Tibial nerve (tissue), 4 donors: ENCODE measurements around the gene STK33. TPM values are rescaled to one million over a fixed set of nuclear protein-coding genes. Genes with fewer than 3 reads are reported as not detected.

Source experiments
- DNase-seq, 2 donors: peaks; one replicate each; pipeline ENCODE4 v3.0.0-alpha.2; 2019; ENCODE audit warnings: low spot score in 2 of 2
- H3K27ac ChIP-seq, 4 donors: fragments of 200-600 bp; sonication (generic) in 3 of 4; one replicate each; pipeline ENCODE4 v1.5.1; 2017 to 2019; ENCODE audit warnings: mild to moderate bottlenecking in 1 of 4
- H3K27me3 ChIP-seq, 2 donors: fragments of 200-600 bp; sonication (generic) in 1 of 2; one replicate each; pipeline versions ENCODE4 v1.5.1 to v1.6.0; 2017 to 2019
- H3K36me3 ChIP-seq, 3 donors: fragments of 200-600 bp; sonication (generic); one replicate each; pipeline ENCODE4 v1.5.1; 2018 to 2019
- H3K4me1 ChIP-seq, 4 donors: fragments of 200-600 bp; sonication (generic) in 3 of 4; one replicate each; pipeline ENCODE4 v1.5.1; 2017 to 2019
- H3K4me3 ChIP-seq, 4 donors: fragments of 200-600 bp; sonication (generic) in 3 of 4; one replicate each; pipeline ENCODE4 v1.5.1; 2017 to 2019; ENCODE audit warnings: mild to moderate bottlenecking in 1 of 4, moderate library complexity in 1 of 4
- H3K9me3 ChIP-seq, 4 donors: fragments of 200-600 bp; sonication (generic) in 3 of 4; one replicate each; pipeline ENCODE4 v1.5.1; 2017 to 2019
- EP300 ChIP-seq, 2 donors: sonication (generic); formaldehyde crosslinking; IDR thresholded peaks; one replicate each; pipeline ENCODE4 v1.6.1; 2017; ENCODE audit warnings: antibody characterized with exemption in 2 of 2, mild to moderate bottlenecking in 1 of 2
- POLR2A ChIP-seq, 2 donors: fragments of 450-650 bp; IDR thresholded peaks; one replicate each; pipeline ENCODE4 v1.6.1; 2017; ENCODE audit warnings: antibody characterized with exemption in 2 of 2, mild to moderate bottlenecking in 2 of 2, moderate library complexity in 2 of 2
- WGBS, 2 donors: methylation state at CpG; one replicate each; pipeline ENCODE4 v1.1.5; 2018; 5-methylcytosine and 5-hydroxymethylcytosine counted together
- total RNA-seq, 4 donors: library from RNA; depleted of rRNA; stranded (reverse); fragments of >200 nt; gene quantifications; one replicate each; pipeline ENCODE4 v1.1.0, GENCODE V29; 2016
- TF ChIP-seq, protein P1 (sequence below), 5 experiments: fragments of 200-600 bp in 3 of 5; fragments of 450-650 bp in 2 of 5; sonication (generic) in 3 of 5; IDR thresholded peaks; one replicate each; pipeline ENCODE4 v1.5.1; 2016 to 2019; ENCODE audit warnings: antibody characterized with exemption in 5 of 5, mild to moderate bottlenecking in 3 of 5, moderate library complexity in 2 of 5

Gene STK33
- total RNA-seq, 4 donors from 2014 or later: 3.6 to 6.8 (median 5.0) TPM

DNA sequence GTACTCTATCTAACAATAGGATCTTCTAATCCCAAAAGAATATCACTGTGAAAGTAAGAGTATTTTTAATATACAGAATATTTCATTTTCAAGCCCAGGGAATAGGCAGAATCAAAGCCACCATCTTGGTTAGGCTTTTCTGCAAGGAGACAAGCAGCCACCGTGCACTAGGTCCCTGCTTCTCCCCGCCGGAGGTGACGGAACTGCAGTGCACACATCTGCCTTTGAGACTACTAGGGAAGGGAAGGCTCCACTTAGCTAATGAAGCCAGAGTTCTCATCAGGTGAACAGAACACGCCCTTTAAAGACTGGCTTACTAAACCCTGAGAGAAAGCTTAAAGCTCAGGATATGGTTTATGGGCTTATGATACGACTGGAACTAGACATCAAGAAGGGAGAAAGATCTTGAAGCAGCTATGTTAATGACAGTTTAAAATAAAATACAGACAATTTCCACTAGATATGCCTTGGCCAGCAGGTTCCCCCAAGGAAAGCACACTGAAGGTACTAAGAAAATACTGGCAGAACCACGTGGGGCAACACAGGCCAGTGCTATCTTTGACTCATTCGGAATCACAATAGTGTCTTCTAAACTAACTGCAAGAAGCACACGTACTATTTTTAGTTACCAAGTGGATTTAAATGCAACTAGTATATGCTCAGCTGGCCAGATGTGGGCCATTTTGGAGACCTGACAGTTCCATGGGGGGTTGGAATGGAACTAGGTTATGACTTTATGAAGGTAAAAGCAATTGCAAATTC is 203.0 kb downstream of the STK33 start:
- Histone ChIP-seq H3K4me3 (no peak overlapping the region), H3K27me3 (no peaks in the 10 kb centered on the region), H3K27ac (no peak overlapping the region), H3K9me3 (no peaks in the 10 kb centered on the region), H3K4me1 (peaks cover 0 to 20% (median 3%) of the 10 kb centered on the region in 4 donors), H3K36me3 (no peaks in the 10 kb centered on the region)
- no peak for DNase-seq
- WGBS, 2 donors: 95 to 96% methylated on average over 9 of the region's 9 CpGs
- TF ChIP-seq EP300 (IDR thresholded peaks at IDR 0.05) (no peak), POLR2A (IDR thresholded peaks at IDR 0.05) (no peak)
- TF ChIP-seq, protein P1, sequence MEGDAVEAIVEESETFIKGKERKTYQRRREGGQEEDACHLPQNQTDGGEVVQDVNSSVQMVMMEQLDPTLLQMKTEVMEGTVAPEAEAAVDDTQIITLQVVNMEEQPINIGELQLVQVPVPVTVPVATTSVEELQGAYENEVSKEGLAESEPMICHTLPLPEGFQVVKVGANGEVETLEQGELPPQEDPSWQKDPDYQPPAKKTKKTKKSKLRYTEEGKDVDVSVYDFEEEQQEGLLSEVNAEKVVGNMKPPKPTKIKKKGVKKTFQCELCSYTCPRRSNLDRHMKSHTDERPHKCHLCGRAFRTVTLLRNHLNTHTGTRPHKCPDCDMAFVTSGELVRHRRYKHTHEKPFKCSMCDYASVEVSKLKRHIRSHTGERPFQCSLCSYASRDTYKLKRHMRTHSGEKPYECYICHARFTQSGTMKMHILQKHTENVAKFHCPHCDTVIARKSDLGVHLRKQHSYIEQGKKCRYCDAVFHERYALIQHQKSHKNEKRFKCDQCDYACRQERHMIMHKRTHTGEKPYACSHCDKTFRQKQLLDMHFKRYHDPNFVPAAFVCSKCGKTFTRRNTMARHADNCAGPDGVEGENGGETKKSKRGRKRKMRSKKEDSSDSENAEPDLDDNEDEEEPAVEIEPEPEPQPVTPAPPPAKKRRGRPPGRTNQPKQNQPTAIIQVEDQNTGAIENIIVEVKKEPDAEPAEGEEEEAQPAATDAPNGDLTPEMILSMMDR (IDR thresholded peaks at IDR 0.05): no peak

DNA sequence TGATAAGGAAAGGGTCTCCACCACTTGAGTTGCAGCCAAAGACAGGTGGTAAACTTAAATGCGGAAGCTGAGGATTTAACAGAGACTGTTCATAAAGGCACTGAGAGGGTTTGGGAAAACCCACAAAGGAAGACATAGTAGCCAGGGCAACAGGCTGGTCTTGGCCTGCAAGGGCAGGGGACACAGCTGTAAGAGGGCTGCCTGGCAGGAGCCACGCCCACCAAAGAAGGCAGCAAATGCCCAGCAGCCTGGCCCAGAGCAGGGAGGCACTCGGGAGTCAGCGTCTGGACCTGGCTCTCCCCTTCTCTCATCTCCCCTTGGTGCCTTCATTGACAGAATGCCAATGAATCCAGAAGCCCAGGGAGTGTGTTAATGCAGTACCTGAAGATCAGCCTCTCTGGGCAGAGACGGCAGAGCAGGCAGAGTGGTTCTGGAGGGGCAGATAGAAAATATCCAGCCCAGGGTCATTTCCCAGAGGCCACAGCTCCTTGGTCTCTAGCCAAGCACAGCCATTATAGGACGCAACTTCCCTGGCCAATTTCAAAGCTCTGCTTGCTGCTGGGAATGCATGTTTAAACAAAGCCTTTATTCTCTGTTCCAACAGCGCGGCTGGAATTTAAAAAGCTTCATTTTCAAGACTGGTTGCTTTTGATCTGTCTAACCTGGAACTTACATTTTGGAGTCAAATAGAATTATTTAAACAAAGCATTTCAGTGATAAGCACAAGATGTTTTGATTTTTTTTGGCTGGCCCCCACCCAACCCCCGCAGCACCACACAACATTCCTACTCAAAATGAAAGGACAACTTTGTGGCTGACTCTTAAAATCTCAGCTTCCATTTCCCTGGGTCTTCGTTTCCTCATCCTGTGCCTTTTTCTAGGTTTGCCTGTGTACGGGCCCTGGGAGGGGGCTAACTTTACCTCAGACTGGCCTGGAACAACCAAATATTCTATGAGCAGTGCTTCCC is 204.7 kb downstream of the STK33 start:
- Histone ChIP-seq H3K36me3 (no peaks in the 10 kb centered on the region), H3K4me3 (peak overlapping the region in 1 of 4 donors; percentile 21), H3K9me3 (no peaks in the 10 kb centered on the region), H3K27me3 (no peaks in the 10 kb centered on the region), H3K27ac (peak overlapping the region in 3 of 4 donors; percentile 61 to 66 (median 63)), H3K4me1 (peaks cover 0 to 20% (median 3%) of the 10 kb centered on the region in 4 donors)
- TF ChIP-seq EP300 (IDR thresholded peaks at IDR 0.05): no peak
- TF ChIP-seq POLR2A (IDR thresholded peaks at IDR 0.05): no peak
- TF ChIP-seq, protein P1 (IDR thresholded peaks at IDR 0.05): no peak
- 18 to 19% methylated on average over 11 of the region's 11 CpGs for WGBS, 2 donors
- DNase-seq: no peak

DNA sequence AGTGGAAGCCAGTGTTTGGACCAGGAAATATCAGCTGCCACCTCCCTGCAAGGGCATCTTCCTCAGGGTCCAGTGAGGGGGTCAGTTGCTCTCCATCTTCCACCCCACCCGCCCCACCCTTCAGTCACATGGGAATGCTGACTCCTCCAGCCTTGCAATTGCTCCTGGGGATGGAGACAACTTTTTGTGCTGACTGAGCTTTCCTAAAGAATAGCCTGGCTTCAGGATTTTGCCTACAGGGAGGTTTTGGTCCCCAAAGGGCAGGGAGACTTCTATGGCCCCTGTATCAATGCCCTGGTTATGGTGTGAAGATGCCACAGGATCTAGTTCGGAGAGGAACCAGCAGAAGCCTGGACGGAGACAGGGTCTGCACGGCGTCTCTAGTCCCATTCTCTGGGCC is 206.3 kb downstream of the STK33 start:
- DNase-seq: no peak
- 91 to 95% methylated on average over 5 of the region's 5 CpGs for WGBS, 2 donors
- H3K4me3 ChIP-seq: no peak overlapping the region
- H3K4me1 ChIP-seq: peaks cover 0 to 20% (median 3%) of the 10 kb centered on the region in 4 donors
- H3K36me3 ChIP-seq: no peaks in the 10 kb centered on the region
- H3K27me3 ChIP-seq: no peaks in the 10 kb centered on the region
- H3K27ac ChIP-seq: no peak overlapping the region
- H3K9me3 ChIP-seq: no peaks in the 10 kb centered on the region
- TF ChIP-seq EP300 (IDR thresholded peaks at IDR 0.05) (no peak), POLR2A (IDR thresholded peaks at IDR 0.05) (no peak)
- TF ChIP-seq, protein P1 (IDR thresholded peaks at IDR 0.05): no peak

DNA sequence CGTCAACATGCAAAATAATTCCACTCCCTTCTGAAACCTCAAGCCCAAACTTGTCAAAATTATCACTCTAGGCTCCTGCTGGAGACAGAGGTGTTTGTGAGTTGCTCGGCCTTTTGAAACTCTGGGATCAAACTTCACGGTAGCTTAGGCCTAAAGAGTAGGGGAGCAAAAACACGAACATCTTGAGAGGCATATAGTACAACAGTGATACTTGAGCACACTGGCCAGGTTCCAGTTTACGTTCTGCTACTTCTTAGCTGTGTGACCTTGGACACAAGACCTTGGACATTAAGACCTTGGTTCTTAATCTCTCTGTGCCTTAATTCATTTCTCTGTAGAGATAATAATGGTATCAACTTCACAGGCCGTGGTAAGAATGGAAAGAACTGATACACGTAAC is 206.9 kb downstream of the STK33 start:
- no peak overlapping the region for H3K4me3 ChIP-seq
- no peaks in the 10 kb centered on the region for H3K27me3 ChIP-seq
- no peaks in the 10 kb centered on the region for H3K36me3 ChIP-seq
- WGBS, 2 donors: 78 to 81% methylated on average over 7 of the region's 7 CpGs
- peaks cover 0 to 20% (median 3%) of the 10 kb centered on the region in 4 donors for H3K4me1 ChIP-seq
- no peak overlapping the region for H3K27ac ChIP-seq
- TF ChIP-seq POLR2A (IDR thresholded peaks at IDR 0.05) (no peak), EP300 (IDR thresholded peaks at IDR 0.05) (no peak)
- TF ChIP-seq, protein P1 (IDR thresholded peaks at IDR 0.05): no peak
- no peaks in the 10 kb centered on the region for H3K9me3 ChIP-seq
- DNase-seq: no peak
